Ishikawa (cell line): ENCODE measurements around the gene TFF3.

ENCODE experiments used
- CEBPB ChIP-seq: IDR thresholded peaks from 2 replicates; pipeline ENCODE4 v1.6.1; 2012
- CREB1 ChIP-seq: IDR thresholded peaks from 2 replicates; pipeline ENCODE4 v1.6.1; 2012; ENCODE audit warnings: low read depth
- EGR1 ChIP-seq: IDR thresholded peaks from 2 replicates; pipeline ENCODE4 v1.6.1; 2012
- EP300 ChIP-seq: IDR thresholded peaks from 2 replicates; pipeline ENCODE4 v1.6.1; 2012; ENCODE audit warnings: borderline replicate concordance
- FOXM1 ChIP-seq: IDR thresholded peaks from 2 replicates; pipeline ENCODE4 v1.6.1; 2012; ENCODE audit warnings: low read depth, borderline replicate concordance
- NFIC ChIP-seq: IDR thresholded peaks from 2 replicates; pipeline ENCODE4 v1.6.1; 2012
- RAD21 ChIP-seq: IDR thresholded peaks from 2 replicates; pipeline ENCODE4 v1.6.1; 2012; ENCODE audit warnings: low read depth
- TAF1 ChIP-seq: IDR thresholded peaks from 2 replicates; pipeline ENCODE4 v1.6.1; 2012; ENCODE audit warnings: low read depth, mild to moderate bottlenecking
- TCF12 ChIP-seq: IDR thresholded peaks from 2 replicates; pipeline ENCODE4 v1.6.1; 2012; ENCODE audit warnings: low read depth
- TEAD4 ChIP-seq: IDR thresholded peaks from 2 replicates; pipeline ENCODE4 v1.6.1; 2012
- YY1 ChIP-seq: IDR thresholded peaks from 2 replicates; pipeline ENCODE4 v1.6.1; 2012; ENCODE audit warnings: low read depth
- ZBTB7A ChIP-seq: IDR thresholded peaks from 2 replicates; pipeline ENCODE4 v1.6.1; 2012; ENCODE audit warnings: low read depth
- TF ChIP-seq, protein P1 (sequence below): IDR thresholded peaks from 2 replicates; pipeline ENCODE4 v1.6.1; 2012; ENCODE audit warnings: low read depth, mild to moderate bottlenecking
- TF ChIP-seq, protein P2 (sequence below): IDR thresholded peaks from 2 replicates; pipeline ENCODE4 v1.6.1; 2012
- TF ChIP-seq, protein P3 (sequence below): IDR thresholded peaks from 2 replicates; pipeline ENCODE4 v1.6.1; 2012

Gene TFF3

DNA sequence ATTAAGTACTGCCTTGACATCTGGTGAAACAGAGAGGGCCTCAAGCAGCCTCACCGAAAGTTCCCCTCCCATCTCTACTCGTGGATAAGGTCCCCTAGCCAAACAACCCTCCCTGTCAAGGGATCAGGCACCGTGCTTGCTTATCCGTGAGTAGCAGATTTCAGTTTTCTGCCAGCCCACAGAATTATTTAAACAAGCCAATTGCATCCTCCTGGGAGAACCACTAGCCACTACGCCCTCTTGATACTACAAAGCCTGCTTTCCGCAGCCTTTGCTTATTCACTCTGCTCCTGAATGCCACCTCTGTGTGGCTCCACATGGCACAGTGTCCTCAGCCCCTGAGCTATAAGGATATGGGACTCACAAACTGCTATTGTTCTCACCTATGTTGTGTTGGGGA, 41.4 kb upstream of the TFF3 start:
- TF ChIP-seq EGR1 (no peak), TEAD4 (no peak), CEBPB (no peak), TAF1 (no peak), YY1 (no peak), FOXM1 (no peak), CREB1 (no peak), EP300 (no peak), RAD21 (no peak)
- TF ChIP-seq, protein P1, sequence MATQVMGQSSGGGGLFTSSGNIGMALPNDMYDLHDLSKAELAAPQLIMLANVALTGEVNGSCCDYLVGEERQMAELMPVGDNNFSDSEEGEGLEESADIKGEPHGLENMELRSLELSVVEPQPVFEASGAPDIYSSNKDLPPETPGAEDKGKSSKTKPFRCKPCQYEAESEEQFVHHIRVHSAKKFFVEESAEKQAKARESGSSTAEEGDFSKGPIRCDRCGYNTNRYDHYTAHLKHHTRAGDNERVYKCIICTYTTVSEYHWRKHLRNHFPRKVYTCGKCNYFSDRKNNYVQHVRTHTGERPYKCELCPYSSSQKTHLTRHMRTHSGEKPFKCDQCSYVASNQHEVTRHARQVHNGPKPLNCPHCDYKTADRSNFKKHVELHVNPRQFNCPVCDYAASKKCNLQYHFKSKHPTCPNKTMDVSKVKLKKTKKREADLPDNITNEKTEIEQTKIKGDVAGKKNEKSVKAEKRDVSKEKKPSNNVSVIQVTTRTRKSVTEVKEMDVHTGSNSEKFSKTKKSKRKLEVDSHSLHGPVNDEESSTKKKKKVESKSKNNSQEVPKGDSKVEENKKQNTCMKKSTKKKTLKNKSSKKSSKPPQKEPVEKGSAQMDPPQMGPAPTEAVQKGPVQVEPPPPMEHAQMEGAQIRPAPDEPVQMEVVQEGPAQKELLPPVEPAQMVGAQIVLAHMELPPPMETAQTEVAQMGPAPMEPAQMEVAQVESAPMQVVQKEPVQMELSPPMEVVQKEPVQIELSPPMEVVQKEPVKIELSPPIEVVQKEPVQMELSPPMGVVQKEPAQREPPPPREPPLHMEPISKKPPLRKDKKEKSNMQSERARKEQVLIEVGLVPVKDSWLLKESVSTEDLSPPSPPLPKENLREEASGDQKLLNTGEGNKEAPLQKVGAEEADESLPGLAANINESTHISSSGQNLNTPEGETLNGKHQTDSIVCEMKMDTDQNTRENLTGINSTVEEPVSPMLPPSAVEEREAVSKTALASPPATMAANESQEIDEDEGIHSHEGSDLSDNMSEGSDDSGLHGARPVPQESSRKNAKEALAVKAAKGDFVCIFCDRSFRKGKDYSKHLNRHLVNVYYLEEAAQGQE, result no peak
- TF ChIP-seq, protein P2, sequence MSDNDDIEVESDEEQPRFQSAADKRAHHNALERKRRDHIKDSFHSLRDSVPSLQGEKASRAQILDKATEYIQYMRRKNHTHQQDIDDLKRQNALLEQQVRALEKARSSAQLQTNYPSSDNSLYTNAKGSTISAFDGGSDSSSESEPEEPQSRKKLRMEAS, result no peak
- TF ChIP-seq, protein P3, sequence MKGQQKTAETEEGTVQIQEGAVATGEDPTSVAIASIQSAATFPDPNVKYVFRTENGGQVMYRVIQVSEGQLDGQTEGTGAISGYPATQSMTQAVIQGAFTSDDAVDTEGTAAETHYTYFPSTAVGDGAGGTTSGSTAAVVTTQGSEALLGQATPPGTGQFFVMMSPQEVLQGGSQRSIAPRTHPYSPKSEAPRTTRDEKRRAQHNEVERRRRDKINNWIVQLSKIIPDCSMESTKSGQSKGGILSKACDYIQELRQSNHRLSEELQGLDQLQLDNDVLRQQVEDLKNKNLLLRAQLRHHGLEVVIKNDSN, result no peak

DNA sequence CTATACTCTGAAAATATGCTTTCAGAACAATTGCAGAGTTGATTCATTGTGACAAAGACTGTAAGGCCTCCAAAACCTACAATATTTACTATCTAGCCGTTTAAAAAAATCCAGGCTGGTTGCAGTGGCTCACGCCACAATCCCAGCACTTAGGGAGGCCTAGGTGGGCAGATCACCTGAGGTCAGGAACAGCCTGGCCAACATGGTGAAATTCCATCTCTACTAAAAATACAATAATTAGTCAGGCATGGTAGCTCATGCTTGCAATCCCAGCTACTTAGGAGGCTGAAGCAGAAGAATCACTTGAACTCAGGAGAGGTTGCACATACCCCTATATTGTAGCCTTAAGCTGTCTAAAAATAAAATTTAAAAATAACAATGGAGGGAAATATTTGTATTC, 40.8 kb upstream of the TFF3 start:
- TF ChIP-seq TEAD4 (peak; percentile 45; the same call in 1 of the 2 replicates), EP300 (peak; percentile 43; the same call in 1 of the 2 replicates), NFIC (peak; percentile 55; the same call in 1 of the 2 replicates), TCF12 (peak; percentile 39; the same call in 1 of the 2 replicates), FOXM1 (no peak)
- TF ChIP-seq, protein P1, result no peak

DNA sequence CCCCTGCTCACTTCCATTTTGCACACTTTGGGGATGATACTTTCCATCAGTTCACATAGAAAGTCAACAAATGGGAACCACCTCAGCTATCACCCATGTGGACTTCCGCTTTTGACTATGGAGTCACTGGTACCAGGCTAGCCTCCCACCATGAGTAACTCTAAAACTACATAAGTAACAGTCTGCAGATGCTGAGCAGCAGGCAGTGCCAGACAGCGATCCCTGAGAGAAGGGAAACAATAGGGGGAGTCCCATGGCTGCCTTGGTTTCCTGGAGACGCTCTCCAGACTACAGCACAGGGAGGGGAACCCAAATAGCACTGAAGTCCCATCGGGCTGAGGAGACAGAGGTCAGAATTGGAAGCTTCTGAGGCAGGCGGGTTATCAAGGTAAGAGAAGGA, 38.4 kb upstream of the TFF3 start:
- TF ChIP-seq ZBTB7A, result no peak
- no peak for TF ChIP-seq CEBPB
- TF ChIP-seq, protein P1, result no peak
- TF ChIP-seq RAD21, result no peak
- TF ChIP-seq CREB1, result no peak
- TF ChIP-seq NFIC, result no peak
- no peak for TF ChIP-seq TCF12
- no peak for TF ChIP-seq YY1

DNA sequence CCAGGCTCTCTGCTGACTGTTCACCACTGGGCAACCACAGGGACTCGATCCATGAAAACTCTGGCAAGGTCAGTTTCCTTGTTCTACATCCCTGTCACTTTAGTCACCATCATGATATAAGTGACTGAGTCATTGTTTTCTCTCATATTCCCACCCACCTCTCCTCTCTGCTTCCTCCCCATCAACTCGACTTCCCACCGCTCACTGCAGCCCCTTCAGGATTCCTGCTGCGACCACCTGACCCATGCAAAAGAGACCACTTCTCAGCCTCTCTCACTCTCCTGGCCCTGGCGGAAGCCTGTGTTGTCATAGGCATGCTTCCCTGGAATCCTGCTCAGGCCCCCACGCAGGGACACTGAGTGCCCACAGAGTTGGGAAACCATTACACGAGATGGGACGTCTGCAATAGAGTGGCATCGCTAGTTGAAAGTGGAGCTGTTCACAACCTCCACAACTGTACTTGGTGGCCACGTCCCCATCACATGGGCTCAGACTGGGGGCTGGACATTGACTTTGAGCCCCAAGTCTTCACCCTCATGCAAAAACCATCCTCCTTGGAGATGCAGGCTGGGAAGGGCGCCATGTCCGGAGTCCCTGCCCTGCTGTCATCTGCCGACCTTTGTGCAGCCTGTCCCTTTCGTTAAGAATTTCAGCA, 37.4 kb upstream of the TFF3 start:
- TF ChIP-seq ZBTB7A (no peak), YY1 (no peak), CREB1 (no peak), EP300 (no peak), FOXM1 (no peak), TAF1 (no peak), NFIC (no peak), CEBPB (no peak), EGR1 (no peak), RAD21 (no peak)
- TF ChIP-seq, protein P1, result no peak
- TF ChIP-seq, protein P3, result no peak
